Motor neuron (in vitro differentiated cells): ENCODE measurements around the gene NECTIN1. TPM values are rescaled to one million over a fixed set of nuclear protein-coding genes. Genes with fewer than 3 reads are reported as not detected.

Experiments
- ATAC-seq, 8 experiments: fragments of 200-7000 bp; cut with Tn5 transposase; replicated peaks in 6 of 8; 2 replicates each; pipeline ENCODE4 v1.8.0; 2021; ENCODE audit warnings: mild to moderate bottlenecking in 8 of 8, moderate library complexity in 8 of 8
- H3K27ac ChIP-seq, 2 donors: fragments of 250-450 bp; sonication (Bioruptor Pico); 2 replicates each; pipeline ENCODE4 v1.9.0; 2021; ENCODE audit warnings: antibody characterized with exemption in 2 of 2, mild to moderate bottlenecking in 2 of 2, moderate library complexity in 1 of 2
- H3K4me1 ChIP-seq, 2 donors: fragments of 250-450 bp; sonication (Bioruptor Pico); replicated peaks in 1 of 2; 2 replicates each; pipeline ENCODE4 v1.6.1; 2021; ENCODE audit warnings: antibody characterized with exemption in 2 of 2, mild to moderate bottlenecking in 2 of 2, moderate library complexity in 1 of 2
- H3K4me3 ChIP-seq, 5 donors: fragments of 250-450 bp; sonication (Bioruptor Pico); 2 replicates each; pipeline ENCODE4 v1.9.0; 2021; ENCODE audit warnings: antibody characterized with exemption in 5 of 5, mild to moderate bottlenecking in 5 of 5, moderate library complexity in 4 of 5
- WGBS, 10 experiments: fragments of 450-650 bp; shearing (Covaris generic); methylation state at CpG; one replicate each; pipeline ENCODE4 v1.0.0; 2022; 5-methylcytosine and 5-hydroxymethylcytosine counted together
- in situ Hi-C, 9 experiments: fragments of 400-800 bp; cut with MboI; loops; one replicate each; pipeline ENCODE4 v1.15.0; 2021; ENCODE audit warnings: low sequenced_read_pairs in 9 of 9, low pct_unique_long_range_greater_than_20kb in 2 of 9; ENCODE audit not compliant: unreplicated experiment in 9 of 9
- total RNA-seq, 8 experiments: library from RNA; unstranded; fragments of 300-600 nt; gene quantifications; 2 replicates each; pipeline versions ENCODE4 v1.2.3 to v1.2.4, GENCODE V29; 2022

The NECTIN1 gene
- total RNA-seq, 8 experiments from 2014 or later: 7.2 to 35.9 (median 19.1) TPM

DNA sequence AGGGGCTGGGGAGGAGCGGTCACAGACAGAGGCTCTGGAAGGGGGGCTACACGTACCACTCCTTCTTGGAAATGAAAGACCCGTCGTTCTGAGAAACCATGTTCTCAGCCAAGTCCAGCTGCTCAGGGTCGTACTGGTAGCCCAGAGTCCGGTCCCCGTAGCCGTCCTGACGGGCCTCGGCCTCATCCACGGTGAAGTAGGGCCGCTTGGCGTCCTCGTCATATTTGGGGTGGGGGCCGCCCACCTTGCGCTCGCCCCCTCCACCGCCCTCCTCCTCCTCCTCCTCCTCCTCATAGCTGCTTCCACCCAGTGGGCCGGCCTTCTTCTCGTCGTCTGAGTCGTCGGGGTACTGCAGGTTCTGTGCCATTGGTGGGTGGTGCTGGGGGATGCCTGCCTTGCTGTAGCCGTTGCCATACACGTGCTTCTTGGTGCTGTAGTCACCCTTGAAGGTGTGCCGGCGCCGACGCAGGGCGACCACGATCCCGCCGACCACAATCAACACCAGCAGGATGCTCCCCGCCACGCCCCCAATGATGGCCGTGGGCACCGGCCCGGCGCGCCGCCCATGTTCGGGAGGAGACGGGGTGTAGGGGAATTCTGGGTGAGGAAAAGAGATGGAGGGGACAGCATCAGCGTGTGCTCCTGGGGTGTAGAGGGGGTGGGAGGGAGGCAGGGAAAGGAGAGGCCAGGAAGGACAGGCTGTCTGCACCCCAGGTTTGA, 64.1 kb downstream of the NECTIN1 start:
- no CpG with 5 or more reads among the region's 44 CpGs for WGBS, 10 experiments
- no peak overlapping the region for H3K4me3 ChIP-seq
- no peak for ATAC-seq
- H3K4me1 ChIP-seq: peaks cover 29 to 40% of the 10 kb centered on the region in 2 donors
- in situ Hi-C loops: loop anchor here in 2 of 9 experiments (25.0 kb wide), 1 partner anchor 447 kb away; no protein-coding TSS in a partner anchor
- H3K27ac ChIP-seq: no peak overlapping the region

DNA sequence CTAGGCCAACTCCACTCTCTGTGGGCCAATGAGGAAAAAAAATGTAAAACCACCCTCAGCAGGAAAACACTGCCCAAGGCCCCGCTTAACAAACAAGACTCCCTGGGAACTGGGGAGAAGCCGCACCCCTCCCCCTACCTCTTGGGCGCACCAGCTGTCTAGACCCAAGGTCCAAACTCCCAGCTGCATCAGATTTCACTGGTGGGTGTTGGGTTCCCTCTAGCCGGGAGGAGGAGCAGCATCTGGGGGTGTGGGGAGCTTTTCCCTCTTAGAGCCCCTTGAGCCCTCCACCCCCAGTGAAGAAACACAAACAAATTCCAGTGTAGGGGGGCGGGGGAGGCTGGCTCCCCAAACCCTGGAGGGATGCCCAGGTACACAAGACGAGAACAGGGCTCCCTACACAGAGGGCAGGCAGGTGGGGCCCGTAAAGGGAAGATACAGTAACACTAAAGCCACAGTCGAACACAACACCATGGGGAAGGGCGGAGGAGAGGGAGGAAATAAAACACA, 64.9 kb downstream of the NECTIN1 start:
- in situ Hi-C loops: loop anchor here in 2 of 9 experiments (25.0 kb wide), 1 partner anchor 448 kb away; no protein-coding TSS in a partner anchor
- Histone ChIP-seq H3K4me1 (peaks cover 25 to 38% of the 10 kb centered on the region in 2 donors), H3K4me3 (no peak overlapping the region), H3K27ac (no peak overlapping the region)
- peak in 4 of 8 experiments; percentile 9 to 21 (median 18) for ATAC-seq
- WGBS, 10 experiments: 67 to 82% (median 80%) methylated on average over 1 to 3 of the region's 9 CpGs; no CpG with 5 or more reads in 6 of the 10 experiments

- no peak overlapping the region for H3K4me3 ChIP-seq
- in situ Hi-C loops: loop anchor here in 2 of 9 experiments (25.0 kb wide), 1 partner anchor 449 kb away; no protein-coding TSS in a partner anchor
- 0 to 64% (median 26%) methylated on average over 1 to 4 of the region's 4 CpGs; no CpG with 5 or more reads in 6 of the 10 experiments for WGBS, 10 experiments
- peaks cover 22 to 34% of the 10 kb centered on the region in 2 donors for H3K4me1 ChIP-seq
- ATAC-seq: peak in 5 of 8 experiments; percentile 20 to 31 (median 21)
- no peak overlapping the region for H3K27ac ChIP-seq
Measured at GRCh38 chr11:119663279-119663678, 65.7 kb downstream of the NECTIN1 start.

DNA sequence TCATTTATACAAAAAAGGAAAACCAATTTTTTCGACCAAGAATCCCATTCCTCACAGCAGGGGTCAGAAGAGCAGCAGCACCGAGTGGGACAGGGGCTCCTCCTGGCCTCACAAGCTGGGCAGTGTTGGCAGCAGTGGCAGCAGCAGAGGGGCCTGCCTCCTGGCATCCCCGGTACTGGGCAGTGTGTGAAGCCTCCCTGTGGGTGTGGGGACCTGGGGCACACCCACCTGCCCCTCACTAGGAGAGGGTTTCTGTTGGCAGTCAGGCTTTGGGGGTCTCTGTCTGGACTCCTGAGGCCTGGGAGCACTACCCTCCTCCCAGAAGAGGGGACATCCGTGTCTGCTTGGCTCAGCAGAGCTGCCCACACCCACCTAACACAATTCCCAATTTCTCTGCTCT, 67.8 kb downstream of the NECTIN1 start:
- H3K4me3 ChIP-seq: no peak overlapping the region
- no peak for ATAC-seq
- 0 to 80% methylated on average over 1 of the region's 4 CpGs; no CpG with 5 or more reads in 8 of the 10 experiments for WGBS, 10 experiments
- no peak overlapping the region for H3K27ac ChIP-seq
- peaks cover 22 to 25% of the 10 kb centered on the region in 2 donors for H3K4me1 ChIP-seq
- in situ Hi-C loops: loop anchor here in 2 of 9 experiments (25.0 kb wide), 1 partner anchor 451 kb away; no protein-coding TSS in a partner anchor

DNA sequence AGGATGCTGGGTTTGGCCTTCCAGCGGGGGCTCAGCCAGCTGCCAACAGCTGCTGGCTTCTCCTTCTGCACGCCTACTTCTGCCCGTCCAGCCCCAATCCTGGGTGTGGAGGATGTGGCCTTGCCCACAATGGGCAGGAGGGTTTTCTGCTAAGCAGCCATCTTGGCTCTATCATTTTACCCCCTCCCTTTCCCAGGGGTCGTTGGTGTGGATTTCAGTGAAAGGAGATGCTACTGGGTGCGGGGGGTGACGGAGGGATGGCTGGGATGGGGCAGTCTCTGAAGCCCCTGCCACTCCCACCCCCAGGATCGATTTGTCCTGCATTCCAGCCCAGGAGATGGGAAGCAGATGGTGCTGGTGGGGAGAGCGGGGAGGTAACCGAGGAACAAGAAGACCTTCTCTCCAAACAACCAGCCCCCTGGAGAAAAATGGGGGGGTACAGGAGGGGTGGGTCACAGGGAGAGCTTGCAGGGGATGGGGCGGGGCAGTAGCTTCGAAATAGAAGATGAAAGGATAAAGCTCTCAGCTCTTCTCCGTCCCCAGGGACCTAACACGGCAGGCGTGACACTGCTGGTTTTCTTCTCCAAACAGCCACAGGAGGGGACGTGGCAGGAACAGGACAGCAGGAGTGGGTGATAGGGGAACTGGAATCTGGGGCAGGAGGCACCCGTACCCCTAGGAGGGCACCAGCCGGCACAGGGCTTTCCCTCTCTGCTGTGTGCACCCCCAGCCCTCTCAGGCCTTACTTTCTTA, 68.9 kb downstream of the NECTIN1 start:
- in situ Hi-C loops: loop anchor here in 2 of 9 experiments (25.0 kb wide), 1 partner anchor 452 kb away; no protein-coding TSS in a partner anchor
- peak in 4 of 8 experiments; percentile 25 to 60 (median 52) for ATAC-seq
- peaks cover 22 to 25% of the 10 kb centered on the region in 2 donors for H3K4me1 ChIP-seq
- WGBS, 10 experiments: 62 to 92% (median 65%) methylated on average over 1 to 7 of the region's 17 CpGs; no CpG with 5 or more reads in 6 of the 10 experiments
- no peak overlapping the region for H3K4me3 ChIP-seq
- H3K27ac ChIP-seq: peak overlapping the region in 1 of 2 donors; percentile 66

- no peak overlapping the region for H3K27ac ChIP-seq
- H3K4me1 ChIP-seq: peaks cover 5 to 6% of the 10 kb centered on the region in 2 donors
- ATAC-seq: peak in 3 of 8 experiments; percentile 22 to 72 (median 44)
- 0 to 100% (median 88%) methylated on average over 1 to 9 of the region's 22 CpGs for WGBS, 10 experiments
- in situ Hi-C loops: loop anchor here in 2 of 9 experiments (25.0 kb wide), 1 partner anchor 459 kb away; no protein-coding TSS in a partner anchor
- no peak overlapping the region for H3K4me3 ChIP-seq
Measured at GRCh38 chr11:119652907-119653659, 75.9 kb downstream of the NECTIN1 start.

DNA sequence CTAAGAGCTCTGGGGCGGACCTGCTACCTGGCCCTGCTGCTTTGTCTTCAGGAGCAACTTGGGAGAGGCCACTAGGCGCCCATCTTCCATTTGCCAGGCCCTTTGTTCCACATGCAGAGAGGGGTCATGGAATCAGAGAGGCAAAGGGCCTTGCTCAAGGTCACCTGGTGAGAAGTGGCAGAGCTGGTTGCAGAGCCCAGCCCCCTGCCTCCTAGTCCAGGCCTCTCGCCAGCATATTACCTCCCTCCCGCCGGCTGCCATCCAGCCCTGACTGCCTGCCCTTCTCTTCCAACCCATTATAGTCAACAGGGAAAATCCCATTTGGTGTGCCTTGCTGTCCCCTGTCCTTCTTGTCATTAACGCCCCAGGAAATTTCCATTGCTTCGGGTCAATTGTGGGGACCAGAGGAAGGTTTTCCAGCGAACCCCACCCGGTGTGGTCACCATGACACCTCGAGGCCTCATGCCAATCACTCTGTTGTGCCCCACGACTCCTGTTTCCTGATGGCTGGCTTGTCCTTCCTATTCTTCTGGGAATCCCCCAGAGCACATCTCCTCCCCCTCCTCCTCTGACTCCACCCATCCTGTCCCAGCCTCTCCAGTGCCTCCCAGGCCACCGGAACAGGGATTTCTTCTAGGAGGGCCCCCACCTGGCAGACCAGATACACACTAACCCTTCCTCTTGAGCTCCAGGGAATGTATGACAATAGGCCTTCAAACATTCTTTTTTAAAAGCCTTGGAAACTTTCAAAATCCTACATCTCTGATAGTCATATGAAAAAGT, 77.0 kb downstream of the NECTIN1 start:
- H3K4me3 ChIP-seq: no peak overlapping the region
- ATAC-seq: peak in 2 of 8 experiments; percentile 75 to 83
- H3K4me1 ChIP-seq: peaks cover 5 to 6% of the 10 kb centered on the region in 2 donors
- H3K27ac ChIP-seq: no peak overlapping the region
- in situ Hi-C loops: loop anchor here in 2 of 9 experiments (25.0 kb wide), 1 partner anchor 460 kb away; no protein-coding TSS in a partner anchor
- WGBS, 10 experiments: 67 to 100% (median 82%) methylated on average over 1 to 10 of the region's 12 CpGs; no CpG with 5 or more reads in 4 of the 10 experiments

GRCh38 chr11:119650251-119650650, 78.7 kb downstream of the NECTIN1 start:
- WGBS, 10 experiments: 57 to 96% (median 80%) methylated on average over 1 to 5 of the region's 6 CpGs; no CpG with 5 or more reads in 5 of the 10 experiments
- Histone ChIP-seq H3K4me3 (no peak overlapping the region), H3K27ac (no peak overlapping the region), H3K4me1 (peaks cover 5 to 6% of the 10 kb centered on the region in 2 donors)
- ATAC-seq: no peak
- in situ Hi-C loops: loop anchor here in 2 of 9 experiments (25.0 kb wide), 1 partner anchor 462 kb away; no protein-coding TSS in a partner anchor

DNA sequence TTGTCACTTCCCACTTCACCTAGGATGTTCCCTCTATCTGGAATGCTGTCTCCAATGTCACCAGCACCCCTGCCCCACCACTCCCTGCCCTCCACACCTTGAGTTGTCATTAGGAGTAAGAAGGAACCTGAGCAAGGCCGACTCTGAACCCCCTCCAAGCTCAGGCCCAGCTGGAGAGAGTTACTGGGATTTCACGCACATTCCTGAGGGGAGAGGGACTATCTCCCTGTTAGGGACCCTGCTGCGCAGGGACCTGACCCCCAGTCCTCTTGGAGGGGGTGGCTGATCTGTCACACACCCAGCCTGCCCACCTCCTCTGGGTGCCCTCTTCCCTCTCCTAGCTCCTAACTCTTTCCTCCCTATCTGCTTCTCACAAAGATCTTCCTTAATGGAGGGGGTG, 81.7 kb downstream of the NECTIN1 start:
- WGBS, 10 experiments: 71 to 100% methylated on average over 1 of the region's 3 CpGs; no CpG with 5 or more reads in 8 of the 10 experiments
- no peak overlapping the region for H3K4me3 ChIP-seq
- in situ Hi-C loops: no loop called here
- H3K4me1 ChIP-seq: peaks cover 9 to 13% of the 10 kb centered on the region in 2 donors
- H3K27ac ChIP-seq: no peak overlapping the region
- ATAC-seq: no peak

DNA sequence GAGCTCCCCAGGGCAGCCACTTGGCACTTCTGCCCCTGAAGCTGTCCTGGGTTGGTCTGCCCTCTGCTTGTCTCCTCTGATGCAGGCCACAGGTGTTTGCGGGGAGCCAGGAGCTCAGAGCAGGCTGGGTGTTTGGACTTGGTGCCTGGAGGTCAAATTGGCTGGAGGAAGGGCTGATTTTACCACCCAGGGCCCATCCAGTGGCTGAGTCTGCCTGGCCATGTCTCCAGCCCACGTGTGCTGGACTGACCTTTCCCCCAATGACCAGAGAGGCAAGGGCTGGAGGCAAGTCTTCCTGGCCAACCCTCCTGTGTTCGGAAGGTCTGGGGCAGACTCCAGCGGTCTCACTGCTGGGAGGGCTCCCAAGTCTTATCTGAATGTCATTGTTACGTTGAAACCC, 84.0 kb downstream of the NECTIN1 start:
- Histone ChIP-seq H3K4me1 (peaks cover 4 to 15% of the 10 kb centered on the region in 2 donors), H3K4me3 (no peak overlapping the region), H3K27ac (no peak overlapping the region)
- 94 to 95% methylated on average over 3 to 5 of the region's 5 CpGs; no CpG with 5 or more reads in 8 of the 10 experiments for WGBS, 10 experiments
- in situ Hi-C loops: no loop called here
- no peak for ATAC-seq

DNA sequence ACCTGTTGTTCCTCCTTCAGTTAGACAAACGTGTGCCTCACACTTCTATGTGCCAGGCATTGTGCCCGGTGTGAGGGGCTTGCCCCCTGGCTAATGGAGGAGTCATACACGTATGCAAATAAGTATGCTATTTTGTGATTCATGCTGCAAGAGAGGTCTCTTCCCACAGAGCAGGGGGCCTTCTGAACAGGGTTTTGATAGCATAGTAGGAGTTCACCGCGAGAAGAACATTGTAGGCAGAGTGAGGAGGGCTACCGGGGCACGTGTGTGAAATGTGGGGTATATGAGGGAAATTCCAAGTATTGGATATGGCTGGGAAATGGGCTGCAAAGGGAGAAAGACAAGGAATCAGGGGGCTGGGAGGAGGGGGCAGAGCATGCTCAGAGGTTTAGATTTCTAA, 84.5 kb downstream of the NECTIN1 start:
- in situ Hi-C loops: no loop called here
- no peak overlapping the region for H3K27ac ChIP-seq
- WGBS, 10 experiments: 31 to 80% (median 75%) methylated on average over 2 to 6 of the region's 7 CpGs; no CpG with 5 or more reads in 4 of the 10 experiments
- H3K4me1 ChIP-seq: peaks cover 4 to 20% of the 10 kb centered on the region in 2 donors
- ATAC-seq: no peak
- no peak overlapping the region for H3K4me3 ChIP-seq
